Esophagus muscularis mucosa (tissue), 3 donors: ENCODE measurements around the gene DCHS1.

Source experiments
- POLR2AphosphoS5 ChIP-seq, 2 donors: sonication (generic); formaldehyde crosslinking; IDR thresholded peaks; one replicate each; pipeline ENCODE4 v1.6.1; 2017; ENCODE audit warnings: antibody characterized with exemption in 2 of 2
- TF ChIP-seq, protein P1 (sequence below), 3 experiments: fragments of 200-600 bp in 2 of 3; fragments of 450-650 bp in 1 of 3; sonication (generic) in 2 of 3; IDR thresholded peaks; one replicate each; pipeline ENCODE4 v1.5.1; 2017 to 2019; ENCODE audit warnings: antibody characterized with exemption in 3 of 3, mild to moderate bottlenecking in 2 of 3, moderate library complexity in 1 of 3

DNA sequence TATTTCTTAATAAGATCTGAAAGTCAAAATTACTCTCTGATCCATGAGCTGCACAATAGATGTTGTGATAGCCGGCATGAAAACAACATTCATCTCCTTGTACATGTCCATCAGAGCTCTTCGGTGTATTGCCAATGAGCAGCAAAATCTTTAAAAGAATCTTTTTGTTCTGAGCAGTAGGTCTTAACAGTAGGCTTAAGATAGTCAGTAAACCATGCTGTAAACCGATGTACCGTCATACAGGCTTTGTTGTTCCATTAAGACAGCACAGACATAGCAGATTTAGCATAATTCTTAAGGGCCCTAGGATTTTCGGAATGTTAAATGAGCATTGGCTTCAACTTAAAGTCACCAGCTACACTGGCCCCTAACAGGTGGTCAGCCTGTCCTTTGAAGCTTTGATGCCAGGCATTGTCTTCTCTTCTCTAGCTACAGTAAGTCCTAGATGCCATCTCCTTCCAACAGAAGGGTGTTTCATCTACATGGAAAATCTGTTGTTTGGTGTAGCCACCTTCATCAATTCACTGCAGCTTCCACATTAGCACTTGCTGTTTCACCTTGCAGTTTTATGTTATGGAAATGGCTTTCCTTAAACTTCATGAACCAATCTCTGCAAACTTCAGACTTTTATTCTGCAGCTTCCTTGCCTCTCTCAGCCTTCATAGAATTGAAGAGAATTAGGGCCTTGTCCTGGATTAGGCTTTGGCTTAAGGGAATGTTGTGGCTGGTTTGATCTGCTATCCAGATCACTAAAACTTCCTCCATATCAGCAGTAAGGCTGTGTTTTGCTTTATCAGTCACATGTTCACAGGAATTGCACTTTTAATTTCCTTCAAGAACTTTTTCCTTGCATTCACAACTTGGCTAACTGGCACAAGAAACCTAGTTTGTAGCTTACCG is 80.5 kb downstream of the DCHS1 start:
- TF ChIP-seq, protein P1, sequence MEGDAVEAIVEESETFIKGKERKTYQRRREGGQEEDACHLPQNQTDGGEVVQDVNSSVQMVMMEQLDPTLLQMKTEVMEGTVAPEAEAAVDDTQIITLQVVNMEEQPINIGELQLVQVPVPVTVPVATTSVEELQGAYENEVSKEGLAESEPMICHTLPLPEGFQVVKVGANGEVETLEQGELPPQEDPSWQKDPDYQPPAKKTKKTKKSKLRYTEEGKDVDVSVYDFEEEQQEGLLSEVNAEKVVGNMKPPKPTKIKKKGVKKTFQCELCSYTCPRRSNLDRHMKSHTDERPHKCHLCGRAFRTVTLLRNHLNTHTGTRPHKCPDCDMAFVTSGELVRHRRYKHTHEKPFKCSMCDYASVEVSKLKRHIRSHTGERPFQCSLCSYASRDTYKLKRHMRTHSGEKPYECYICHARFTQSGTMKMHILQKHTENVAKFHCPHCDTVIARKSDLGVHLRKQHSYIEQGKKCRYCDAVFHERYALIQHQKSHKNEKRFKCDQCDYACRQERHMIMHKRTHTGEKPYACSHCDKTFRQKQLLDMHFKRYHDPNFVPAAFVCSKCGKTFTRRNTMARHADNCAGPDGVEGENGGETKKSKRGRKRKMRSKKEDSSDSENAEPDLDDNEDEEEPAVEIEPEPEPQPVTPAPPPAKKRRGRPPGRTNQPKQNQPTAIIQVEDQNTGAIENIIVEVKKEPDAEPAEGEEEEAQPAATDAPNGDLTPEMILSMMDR (IDR thresholded peaks at IDR 0.05) = no peak
- TF ChIP-seq POLR2AphosphoS5 (IDR thresholded peaks at IDR 0.05) = no peak
